HG02970 (cell line): Measurements from ENCODE around the gene ROCK2.

Source experiments
- ATAC-seq: cut with Tn5 transposase; IDR thresholded peaks from one replicate; pipeline ENCODE4 v1.9.1; 2021; ENCODE audit warnings: mild to moderate bottlenecking, moderate library complexity, moderate number of reproducible peaks; ENCODE audit not compliant: unreplicated experiment, low FRiP score

ROCK2 gene

DNA sequence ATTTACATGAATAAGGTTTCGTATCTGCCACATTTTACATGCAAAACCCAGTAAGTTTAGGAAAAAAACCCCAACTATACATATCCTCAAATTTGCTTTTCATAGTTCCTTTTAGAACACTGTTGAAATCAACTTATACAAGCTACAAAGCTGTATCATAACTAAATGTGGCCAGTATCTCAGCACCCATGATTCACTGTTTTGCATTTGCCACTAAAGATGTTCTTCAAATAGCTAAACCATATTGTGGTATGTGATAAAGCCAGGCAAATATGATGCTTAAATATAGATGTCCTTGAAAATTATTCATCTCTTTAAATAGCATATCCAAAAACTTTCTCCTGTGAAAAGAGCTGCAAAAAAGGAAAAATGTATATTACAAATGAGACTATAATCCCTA is 29.9 kb downstream of the ROCK2 start:
- ATAC-seq, result no peak

DNA sequence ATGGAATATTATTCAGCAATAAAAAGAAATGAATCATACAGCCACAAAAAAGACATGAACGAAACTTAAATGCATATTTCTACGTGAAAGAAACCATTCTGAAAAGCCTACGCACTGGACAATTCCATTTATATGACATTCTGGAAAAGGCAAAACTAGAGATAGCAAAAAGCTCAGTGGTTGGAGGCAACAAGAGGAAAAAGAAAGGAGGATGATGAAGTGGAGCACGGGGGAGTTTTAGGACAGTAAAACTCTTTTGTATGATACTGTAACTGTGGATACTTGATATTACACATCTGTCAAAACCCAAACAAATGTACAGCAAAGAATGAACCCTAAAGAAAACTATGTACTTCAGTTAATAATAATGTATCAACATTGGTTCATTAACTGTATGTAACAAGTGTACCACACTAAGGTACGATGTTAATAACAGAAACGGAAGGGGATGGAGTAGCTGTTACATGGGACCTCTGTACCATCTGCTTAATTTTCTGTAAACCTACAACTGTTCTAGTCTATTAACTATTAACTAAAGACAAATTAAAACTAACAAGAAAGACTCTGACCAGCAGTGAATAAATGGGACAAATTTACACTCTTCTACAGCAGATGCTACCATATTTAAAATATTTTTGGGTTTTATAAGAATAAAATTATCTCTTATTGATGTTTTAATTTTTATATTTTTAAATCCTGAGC is 31.5 kb downstream of the ROCK2 start:
- ATAC-seq, result no peak

DNA sequence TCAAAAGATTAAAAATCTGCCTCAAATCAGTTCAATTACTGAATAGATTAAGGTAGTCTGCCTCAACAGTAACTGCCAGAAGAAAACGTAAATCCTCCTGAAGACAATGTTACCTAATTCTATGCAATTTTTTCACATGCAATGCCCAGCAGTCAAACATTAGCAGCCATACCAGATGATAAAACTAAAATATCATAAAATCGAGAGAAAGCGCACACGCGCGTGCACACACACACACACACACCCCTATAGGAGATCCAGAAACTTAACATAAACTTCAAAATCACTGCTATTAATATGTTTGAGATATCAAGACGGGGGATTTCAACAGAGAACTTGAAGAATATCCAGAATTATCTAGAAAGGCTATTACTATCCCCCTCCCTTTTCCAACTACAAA is 32.9 kb downstream of the ROCK2 start:
- no peak for ATAC-seq

DNA sequence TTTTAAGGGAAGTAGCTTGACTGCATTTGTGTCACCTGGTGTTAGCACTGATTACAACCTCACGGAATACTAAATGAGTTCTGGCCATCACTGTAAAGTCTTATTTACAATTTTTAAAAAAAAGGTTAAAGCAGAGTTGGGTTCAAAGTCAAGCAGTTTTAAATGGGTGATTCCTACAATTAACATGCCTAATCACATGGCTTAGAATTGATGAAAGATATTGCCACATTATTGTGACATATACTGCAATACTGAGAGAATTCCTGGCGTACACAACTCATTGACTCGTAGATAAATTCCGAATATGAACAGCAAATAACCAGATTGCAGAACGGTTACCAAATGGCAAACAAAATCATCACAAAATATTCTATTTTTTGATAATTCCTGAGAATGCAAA is 34.2 kb downstream of the ROCK2 start:
- ATAC-seq, result no peak

DNA sequence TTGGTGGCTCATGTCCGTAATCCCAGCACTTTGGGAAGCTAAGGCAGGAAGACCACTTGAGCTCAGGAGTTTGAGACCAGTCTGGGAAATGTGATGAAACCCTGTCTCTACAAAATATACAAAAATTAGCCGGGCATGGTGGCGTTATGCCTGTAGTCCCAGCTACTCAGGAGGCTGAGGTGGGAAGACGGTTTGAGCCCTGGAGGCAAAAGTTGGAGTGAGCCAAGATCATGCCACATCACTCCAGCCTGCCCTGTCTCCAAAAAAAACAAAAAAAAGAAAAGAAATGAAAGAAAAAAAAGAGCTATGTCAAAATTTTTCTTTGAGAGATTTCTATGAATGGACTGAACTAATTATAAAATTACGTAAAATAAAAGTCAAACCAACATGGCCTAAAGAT is 34.7 kb downstream of the ROCK2 start:
- no peak for ATAC-seq

DNA sequence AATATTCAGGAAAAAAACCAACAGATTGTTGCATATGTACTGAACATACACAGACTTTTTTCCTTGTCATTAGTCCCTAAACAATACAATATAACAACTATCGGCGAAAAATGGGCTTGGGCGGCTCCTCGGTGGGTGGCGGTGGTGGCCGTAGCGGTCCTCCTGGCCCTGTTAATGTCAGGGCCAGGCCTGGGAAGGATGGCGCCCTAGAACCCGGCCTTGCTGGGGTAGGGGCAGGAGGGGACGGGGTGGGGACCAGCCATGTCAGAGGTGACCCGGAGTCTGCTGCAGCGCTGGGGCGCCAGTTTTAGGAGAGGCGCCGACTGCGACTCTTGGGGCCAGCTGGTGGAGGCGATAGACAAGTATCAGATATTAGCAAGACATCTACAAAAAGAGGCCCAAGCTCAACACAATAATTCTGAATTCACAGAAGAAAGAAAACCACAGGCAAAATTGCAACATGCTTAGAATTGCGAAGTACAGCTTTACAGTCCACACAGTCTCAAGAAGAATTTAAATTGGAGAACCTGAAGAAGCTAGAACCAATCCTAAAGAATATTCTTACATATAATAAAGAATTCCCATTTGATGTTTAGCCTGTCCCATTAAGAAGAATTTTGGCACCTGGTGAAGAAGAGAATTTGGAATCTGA is 36.5 kb downstream of the ROCK2 start:
- ATAC-seq, result no peak

DNA sequence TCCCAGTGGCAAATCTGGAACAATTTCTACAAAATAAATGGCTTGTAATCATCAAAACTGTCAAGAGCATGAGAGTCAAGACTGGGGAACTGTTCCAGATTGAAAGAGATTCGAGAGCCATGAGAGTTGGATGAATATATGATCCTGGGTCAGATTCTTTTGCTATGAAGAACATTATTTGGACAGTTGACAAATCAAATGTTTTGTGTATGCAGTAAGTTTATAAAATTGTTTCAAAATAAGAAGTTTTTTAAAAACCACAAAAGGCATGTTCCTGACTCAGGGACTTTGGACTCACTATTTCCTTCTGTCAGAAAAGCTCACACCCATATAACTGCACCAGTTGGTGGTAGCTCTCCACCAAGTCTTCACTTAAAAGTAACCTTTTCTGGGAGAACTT is 38.5 kb downstream of the ROCK2 start:
- no peak for ATAC-seq

DNA sequence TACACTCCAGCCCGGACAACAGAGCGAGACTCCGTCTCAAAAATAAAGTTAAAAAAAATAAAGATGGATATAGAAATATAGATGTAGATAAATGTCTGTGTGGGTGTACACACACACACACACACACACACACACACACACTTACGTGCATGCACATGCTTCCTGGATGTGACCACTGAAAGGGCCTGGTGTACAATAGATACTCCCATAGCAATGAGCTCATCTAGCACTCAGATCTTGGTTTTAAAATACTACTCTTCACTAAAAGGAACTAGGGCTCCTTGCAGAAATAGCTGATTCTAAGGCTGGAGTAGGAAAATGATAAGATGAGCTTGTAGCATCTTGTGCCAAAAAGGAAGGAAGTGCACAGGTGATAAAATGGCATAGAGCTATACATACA is 39.1 kb downstream of the ROCK2 start:
- no peak for ATAC-seq

DNA sequence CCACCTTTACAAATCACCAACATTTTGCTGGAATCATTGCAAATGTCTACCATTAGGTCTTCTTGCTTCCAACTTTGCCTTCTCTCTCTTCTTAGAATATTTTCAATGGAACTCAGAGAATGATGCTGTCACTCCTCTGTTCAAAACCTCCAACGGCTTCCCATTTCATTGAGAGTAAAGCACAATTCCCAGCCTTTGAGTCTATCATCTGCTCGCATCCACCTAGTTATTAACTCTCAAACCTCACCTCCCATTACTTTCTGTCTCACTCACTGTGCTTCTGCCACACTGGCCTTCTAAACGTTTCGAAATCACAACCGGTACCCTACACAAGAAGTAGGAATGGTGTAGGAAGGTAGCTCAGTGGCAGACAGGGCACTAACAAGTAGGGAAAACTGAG is 40.0 kb downstream of the ROCK2 start:
- ATAC-seq, result no peak

DNA sequence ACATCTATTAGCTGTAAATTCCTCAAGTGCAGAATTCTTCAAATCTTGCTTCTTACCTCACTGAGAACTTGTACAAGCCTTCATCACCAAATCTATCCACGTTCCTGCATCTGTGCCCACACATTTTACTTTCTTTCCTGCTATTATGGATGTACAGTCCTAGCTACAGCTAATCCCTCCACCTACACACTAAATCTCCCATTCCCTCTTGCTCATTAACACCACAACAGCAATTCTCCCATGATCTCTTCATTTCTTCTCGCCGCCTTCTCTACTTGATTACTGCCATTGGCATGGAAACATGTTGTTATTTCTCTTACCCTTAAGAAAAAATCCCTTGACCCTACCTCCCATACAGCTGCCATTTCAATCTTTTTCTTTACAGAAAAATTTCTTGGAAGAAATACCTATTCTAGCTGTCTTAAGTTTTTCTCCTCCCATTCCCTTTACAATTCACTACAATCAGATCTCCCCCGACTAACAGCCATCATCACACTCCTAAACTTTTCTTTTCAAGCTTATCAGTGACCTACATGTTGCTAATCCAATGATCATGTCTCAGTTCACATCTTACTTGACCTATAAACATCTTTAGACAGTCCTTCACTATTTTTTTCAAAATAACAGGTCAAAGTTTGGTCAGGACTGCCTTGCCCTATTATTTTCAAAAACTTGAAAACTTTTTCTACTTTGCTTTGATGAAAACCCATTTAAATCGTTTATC is 41.0 kb downstream of the ROCK2 start:
- ATAC-seq, result no peak

DNA sequence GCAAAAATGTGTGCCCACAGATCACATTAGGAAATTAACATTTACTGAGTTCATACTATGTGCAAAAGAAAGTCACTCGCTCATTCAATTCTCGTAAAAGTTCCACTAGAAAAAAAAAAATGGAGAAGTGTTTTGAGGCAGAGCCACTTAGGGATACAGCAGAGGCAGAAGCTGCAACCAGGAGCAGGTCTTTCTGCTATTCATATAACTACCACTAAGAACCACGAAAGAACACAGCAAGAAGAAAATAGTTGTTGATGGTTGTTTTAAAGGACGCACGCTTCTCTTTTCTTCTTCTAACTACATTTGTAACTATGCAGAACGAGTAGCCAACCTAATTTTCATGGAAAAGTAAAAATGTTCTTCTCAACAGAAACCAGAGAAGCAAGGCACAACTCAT is 45.0 kb downstream of the ROCK2 start:
- ATAC-seq, result no peak

DNA sequence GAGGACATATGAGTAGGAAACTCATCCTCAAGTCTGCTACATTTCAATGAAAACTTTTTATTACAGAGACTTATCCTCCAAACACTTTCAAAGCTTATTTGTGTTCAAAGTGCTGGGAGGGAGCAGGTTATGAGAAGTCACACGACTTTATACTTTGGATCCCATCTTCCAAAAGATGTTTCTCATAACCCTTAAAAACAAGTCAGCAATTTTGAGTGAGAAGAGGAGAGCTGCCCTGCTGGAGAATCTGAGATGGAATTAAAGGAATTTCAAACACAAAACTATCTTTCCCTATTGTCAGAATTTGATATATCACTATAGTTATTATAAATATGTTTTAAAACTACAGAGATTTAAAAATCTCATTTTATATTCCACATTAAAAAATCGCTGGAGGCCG is 45.8 kb downstream of the ROCK2 start:
- no peak for ATAC-seq

DNA sequence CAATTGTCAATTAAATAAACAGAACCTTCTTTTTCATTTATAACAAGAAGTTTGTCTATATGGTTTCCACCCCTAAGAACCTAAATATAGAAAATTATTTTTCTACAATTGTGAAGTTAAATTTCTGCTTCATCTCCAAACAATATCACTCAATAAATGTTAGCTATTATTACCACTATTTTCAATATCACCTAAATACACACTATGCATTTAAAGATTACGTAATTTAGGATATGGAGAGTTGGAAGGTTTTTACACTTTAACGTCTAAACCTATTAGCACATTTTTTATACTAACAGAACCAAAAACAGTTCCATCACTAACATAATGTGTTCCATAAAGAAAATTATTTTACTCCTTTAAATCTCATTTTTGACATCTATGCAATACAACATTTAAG is 48.0 kb downstream of the ROCK2 start:
- no peak for ATAC-seq

DNA sequence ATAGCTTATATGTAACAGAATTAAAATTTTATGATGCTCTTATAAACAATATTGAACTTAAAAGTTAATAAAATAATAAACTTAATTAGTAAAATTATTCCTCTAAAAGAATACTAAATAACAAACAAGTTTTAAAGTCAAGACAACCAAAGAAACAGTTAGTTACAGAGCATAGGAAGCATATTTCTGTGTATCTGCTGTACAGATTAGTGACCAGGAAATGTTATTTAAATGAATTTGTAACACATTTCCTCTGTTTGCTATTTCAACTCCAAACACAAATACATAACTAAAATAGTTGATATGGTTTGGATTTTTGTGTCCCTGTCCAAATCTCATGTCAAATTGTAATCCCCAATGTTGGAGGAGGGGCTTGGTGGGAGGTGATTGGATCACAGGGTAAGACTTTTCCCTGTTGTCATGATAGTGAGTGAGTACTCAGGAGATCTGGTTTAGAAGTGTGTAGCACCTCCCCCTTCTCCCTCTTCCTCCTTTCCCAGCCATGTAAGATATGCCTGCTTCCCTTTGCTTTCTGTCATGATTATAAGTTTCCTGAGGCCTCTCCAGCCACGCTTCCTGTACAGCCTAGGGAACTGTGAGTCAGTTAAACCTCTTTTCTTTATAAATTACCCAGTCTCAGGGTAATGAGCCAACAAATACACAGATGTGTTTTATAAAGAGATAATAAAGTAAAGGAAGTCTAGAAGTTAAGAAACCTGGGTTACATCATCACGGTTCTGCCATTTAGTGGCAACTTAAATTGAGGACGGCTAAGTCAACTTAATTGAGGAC is 51.8 kb downstream of the ROCK2 start:
- ATAC-seq, result no peak

DNA sequence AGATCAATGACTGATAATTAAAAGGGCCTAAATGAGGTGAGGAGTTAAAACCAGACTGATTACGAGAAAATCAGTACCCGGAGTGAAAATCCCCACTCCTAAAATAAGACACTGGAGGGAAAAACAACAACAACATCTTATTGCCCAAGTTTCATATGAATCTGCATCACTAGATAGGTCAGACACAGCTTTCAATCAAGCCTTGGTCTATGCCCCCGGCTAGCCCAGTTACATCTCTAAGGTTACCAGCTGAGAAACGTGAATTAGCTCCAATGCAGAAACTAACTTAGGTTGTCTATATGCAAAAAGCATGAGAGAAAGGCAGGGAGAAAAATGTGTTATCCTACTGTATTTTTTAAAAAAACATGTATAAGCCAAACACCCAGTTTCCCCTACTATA is 53.7 kb downstream of the ROCK2 start:
- ATAC-seq, result no peak

DNA sequence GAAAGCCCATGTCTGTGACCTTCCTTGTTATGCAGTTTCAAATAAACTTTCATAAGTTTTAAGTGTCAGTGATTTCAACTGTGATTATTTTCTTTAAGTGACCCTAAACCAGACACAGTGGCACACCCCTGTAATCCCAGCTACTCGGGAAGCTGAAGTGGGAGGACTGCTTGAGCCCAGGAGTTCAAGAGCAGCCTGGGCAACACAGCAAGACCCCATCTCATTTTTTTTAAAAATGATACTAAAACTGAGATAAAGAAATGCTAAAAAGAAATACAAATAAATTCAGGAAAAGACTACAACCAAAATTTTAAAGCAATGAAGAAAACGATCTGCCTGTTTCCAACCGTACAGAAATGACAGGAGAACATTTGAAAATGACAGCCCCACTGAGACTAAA is 54.2 kb downstream of the ROCK2 start:
- ATAC-seq, result no peak

DNA sequence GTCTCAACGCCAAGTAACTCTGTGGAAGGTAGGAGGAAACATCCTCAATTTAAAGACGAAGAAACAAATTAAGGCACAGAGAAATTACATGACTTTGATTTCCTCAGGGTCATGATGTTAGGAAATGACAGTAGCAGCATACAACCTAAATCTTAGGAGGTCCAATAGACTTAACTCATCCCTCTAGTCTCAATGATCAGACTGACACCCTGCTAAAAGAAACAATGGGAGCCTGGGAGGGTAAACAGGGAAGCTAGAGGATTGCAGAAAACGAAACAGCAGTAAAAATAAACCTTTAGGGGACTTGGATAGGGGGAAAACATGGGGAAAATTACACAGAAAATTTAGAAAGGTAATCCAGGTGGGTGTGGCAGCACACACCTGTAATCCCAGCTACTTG is 56.0 kb downstream of the ROCK2 start:
- ATAC-seq, result no peak

DNA sequence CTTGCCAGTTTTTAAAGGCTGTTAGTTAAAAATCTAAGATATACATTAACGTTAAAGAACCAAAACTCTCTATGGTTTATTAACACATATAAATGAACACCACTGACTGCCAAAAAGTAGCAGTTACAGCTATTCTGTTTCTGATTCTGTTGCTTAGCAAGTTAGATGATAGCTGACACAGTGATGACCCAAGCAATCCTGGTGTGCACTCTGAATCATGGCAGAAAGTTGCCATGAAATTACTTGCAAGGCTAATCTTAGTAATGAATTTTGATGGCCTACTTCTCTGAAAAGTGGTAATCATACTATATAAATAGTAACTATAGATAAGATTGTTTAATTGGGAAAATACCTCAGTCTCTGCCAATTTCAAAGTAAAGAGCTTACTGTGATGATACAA is 57.7 kb downstream of the ROCK2 start:
- ATAC-seq, result no peak

DNA sequence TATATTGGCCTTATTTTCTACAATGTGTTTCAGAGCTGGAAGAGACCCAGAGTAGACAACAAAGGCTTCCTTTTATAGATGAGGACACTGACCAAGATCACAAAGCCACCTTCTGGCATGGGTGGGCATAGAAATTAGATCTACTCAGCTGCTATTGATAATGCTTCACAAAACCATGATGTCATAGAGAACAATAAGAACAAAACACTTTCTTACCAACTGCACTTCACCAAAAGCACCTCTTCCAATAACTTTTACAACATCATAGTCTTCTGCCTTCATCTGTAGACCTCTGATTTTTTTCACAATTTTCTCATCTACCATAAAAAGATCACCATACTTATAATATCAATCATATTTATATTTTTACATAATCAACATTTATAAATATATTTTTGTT is 58.1 kb downstream of the ROCK2 start:
- ATAC-seq, result no peak

DNA sequence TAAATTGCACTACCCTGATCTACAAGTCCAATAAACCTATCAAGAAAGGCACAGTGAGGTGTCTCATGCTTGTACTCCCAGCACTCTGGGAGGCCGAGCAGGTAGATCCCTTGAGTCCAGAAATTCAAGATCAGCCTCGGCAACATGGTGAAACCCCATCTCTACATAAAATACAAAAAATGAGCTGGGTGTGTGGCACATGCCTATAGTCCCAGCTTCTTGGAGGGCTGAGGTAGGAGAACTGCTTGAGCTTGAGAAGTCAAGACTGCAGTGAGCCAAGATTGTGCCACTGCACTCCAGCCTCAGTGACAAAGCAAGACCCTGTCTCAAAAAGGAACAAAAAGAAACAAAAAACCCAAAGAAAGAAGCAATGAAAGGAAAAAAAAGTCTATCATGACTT is 58.9 kb downstream of the ROCK2 start:
- no peak for ATAC-seq

DNA sequence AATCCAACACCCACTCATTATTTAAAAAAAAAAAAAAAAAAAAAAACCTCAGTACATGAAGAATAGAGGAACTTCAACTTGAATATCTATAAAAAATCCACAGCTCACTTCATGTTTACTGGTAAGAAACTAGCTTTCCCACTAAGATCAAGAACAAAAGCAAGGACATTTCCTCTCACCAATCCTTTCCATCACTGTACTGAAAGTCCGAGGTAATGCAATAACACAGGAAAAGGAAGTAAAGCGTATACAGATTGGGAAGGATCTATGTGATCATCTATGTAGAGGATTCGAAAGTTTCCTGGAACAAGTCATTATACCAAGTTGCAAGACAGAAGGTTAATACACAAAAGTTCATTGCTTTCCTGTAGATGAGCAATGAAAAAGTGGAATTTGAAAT is 63.2 kb downstream of the ROCK2 start:
- no peak for ATAC-seq
